ENCODE results near the gene RALGAPA2.

Gene RALGAPA2

DNA sequence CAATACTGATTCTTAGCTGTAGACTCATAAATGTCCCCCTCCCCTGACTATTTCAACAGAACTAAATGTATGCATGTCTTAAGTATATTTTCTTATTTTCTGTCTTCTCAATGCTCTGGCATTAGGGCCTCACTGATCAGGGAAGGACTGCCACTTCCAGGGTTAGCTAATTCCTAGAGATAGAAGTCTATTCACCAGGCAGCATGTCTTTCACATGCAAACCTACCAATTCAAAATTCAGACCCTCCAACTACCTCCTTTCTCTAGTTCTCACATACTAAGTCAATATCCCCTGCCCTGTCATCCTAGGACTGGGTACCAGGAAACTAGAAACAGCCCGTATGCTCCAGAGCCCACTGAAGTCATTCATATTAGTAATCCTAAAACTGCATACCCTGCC, 132.3 kb downstream of the RALGAPA2 start:
- H3K9ac ChIP-seq (ENCODE audit: low read length), result no peak overlapping the region
- no peak overlapping the region for H3K27ac ChIP-seq (ENCODE audit: low read depth, low read length)

DNA sequence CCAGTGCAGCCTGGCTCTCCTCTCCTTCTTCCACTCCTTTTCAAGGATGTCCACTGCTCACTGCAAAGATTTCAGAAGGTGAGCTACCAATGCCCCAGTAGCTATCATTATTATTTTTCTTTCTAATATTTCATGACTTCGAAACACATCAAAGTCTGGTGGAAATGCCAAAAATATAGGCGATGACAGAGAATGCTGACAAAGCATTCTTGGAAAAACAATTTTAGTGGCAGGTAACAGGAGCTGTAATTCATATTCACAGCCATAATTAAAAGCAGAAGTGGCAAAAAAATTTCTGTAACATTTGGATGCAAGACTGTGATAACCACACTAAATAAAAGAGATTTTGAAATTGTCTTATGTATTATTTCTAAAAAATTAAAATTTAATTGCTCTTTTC, 133.6 kb downstream of the RALGAPA2 start:
- Histone ChIP-seq H3K27me3 (ENCODE audit: control insufficient read depth, insufficient read depth, low read length) (no peaks in the 10 kb centered on the region), H3K36me3 (ENCODE audit: control insufficient read depth, insufficient read depth, low read length) (peaks cover 21% of the 10 kb centered on the region), H3K9me3 (ENCODE audit: control insufficient read depth, insufficient read depth, low read depth, low read length) (no peaks in the 10 kb centered on the region), H3K27ac (ENCODE audit: low read depth, low read length) (no peak overlapping the region), H3K4me1 (ENCODE audit: control insufficient read depth, insufficient read depth, low read length) (peaks cover 5% of the 10 kb centered on the region; the same call in 1 of the 2 replicates), H3K9ac (ENCODE audit: low read length) (no peak overlapping the region), H3K4me3 (ENCODE audit: low read depth, low read length) (no peak overlapping the region)

More for the DNA sequence above, 132.3 kb downstream of the RALGAPA2 start:
- no peak overlapping the region for H3K4me3 ChIP-seq (ENCODE audit: low read depth, low read length)
- H3K27me3 ChIP-seq (ENCODE audit: control insufficient read depth, insufficient read depth, low read length), result no peaks in the 10 kb centered on the region
- H3K9me3 ChIP-seq (ENCODE audit: control insufficient read depth, insufficient read depth, low read depth, low read length), result no peaks in the 10 kb centered on the region
- peaks cover 23% of the 10 kb centered on the region for H3K36me3 ChIP-seq (ENCODE audit: control insufficient read depth, insufficient read depth, low read length)
- H3K4me1 ChIP-seq (ENCODE audit: control insufficient read depth, insufficient read depth, low read length), result peaks cover 5% of the 10 kb centered on the region; the same call in 1 of the 2 replicates

DNA sequence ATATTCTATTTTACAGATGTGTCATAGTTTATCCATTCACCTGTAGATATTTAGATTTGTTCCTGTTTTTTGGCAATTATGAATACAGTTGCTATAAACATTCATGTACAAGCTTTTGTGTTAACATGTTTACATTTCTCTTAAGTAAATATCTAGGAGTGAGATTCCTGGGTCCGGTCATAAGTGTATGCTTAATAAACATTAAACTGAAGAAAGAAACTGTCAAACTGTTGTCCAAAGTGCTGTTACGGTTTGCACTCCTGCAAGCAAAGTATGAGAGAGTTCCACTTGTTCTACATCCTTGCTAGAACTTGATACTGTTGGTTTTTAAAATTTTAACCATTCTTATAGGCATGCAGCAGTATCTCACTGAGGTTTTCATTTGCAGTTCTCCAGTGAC, 138.6 kb downstream of the RALGAPA2 start:
- Histone ChIP-seq H3K27ac (ENCODE audit: low read depth, low read length) (no peak overlapping the region), H3K4me1 (ENCODE audit: control insufficient read depth, insufficient read depth, low read length) (no peaks in the 10 kb centered on the region), H3K36me3 (ENCODE audit: control insufficient read depth, insufficient read depth, low read length) (peaks cover 3% of the 10 kb centered on the region; the same call in 1 of the 2 replicates), H3K9ac (ENCODE audit: low read length) (no peak overlapping the region), H3K27me3 (ENCODE audit: control insufficient read depth, insufficient read depth, low read length) (no peaks in the 10 kb centered on the region), H3K4me3 (ENCODE audit: low read depth, low read length) (no peak overlapping the region), H3K9me3 (ENCODE audit: control insufficient read depth, insufficient read depth, low read depth, low read length) (no peaks in the 10 kb centered on the region)

DNA sequence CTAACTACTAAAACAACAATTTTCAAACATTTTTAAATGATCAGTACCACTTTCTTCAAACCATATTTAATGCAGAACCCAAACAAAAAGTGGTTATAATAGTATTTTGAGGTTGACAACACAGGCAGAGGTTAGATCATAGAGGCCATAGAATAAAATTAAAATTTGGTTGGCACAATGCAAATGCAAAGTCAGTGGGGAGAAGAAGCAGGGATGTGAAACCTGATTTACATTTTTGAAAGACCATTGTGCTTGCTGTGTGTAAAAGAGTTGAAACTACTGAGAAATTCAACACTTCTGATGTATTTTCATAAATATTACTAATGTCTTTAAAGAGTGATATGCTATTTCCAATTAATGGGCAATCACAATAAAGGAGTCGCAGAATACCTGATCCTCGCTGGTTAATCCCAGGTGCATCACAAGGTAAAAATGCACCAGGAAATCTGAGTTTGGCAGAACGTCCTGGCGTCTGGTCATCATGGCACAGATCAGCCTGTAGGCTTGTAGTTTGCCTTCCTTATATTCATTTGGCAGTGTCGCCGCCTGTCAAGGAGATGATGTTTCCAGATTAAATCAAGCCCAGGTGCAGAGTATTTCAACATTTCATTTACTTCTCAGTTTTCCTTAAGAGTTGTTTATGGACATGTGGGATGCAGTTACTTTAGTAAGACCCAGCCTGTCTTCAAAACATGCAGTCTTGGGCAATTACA, 141.2 kb downstream of the RALGAPA2 start:
- H3K9me3 ChIP-seq (ENCODE audit: control insufficient read depth, insufficient read depth, low read depth, low read length), result no peaks in the 10 kb centered on the region
- peaks cover 3% of the 10 kb centered on the region; the same call in 1 of the 2 replicates for H3K36me3 ChIP-seq (ENCODE audit: control insufficient read depth, insufficient read depth, low read length)
- H3K4me3 ChIP-seq (ENCODE audit: low read depth, low read length), result no peak overlapping the region
- no peak overlapping the region for H3K27ac ChIP-seq (ENCODE audit: low read depth, low read length)
- no peaks in the 10 kb centered on the region for H3K27me3 ChIP-seq (ENCODE audit: control insufficient read depth, insufficient read depth, low read length)
- no peak overlapping the region for H3K9ac ChIP-seq (ENCODE audit: low read length)
- no peaks in the 10 kb centered on the region for H3K4me1 ChIP-seq (ENCODE audit: control insufficient read depth, insufficient read depth, low read length)

DNA sequence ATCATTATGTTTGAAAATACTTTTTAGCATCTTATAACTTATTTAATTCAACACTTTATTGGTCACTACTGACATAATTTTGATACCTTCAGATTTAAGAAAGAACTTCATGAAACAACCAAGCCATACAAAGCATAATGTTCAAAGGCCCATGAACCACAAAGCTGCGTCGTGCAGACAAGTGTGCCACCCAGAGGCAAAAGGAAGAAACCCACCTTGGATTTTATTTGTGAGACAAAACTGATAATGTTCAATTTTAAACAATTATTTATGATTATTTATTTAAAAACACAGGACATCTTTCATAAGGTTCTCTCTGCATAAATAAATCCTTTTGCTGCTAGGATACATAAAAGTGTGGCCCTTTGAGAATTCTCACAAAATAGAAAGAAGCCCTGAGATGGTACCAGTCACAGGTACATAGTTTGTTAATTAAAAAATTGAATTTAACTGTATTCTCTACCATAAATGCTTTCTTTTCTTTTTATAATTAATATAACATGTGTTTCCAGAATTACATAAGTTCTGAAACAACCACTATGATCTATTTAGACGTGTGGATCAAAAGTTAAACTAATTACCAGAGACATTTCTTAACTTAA, 143.7 kb downstream of the RALGAPA2 start:
- no peaks in the 10 kb centered on the region for H3K27me3 ChIP-seq (ENCODE audit: control insufficient read depth, insufficient read depth, low read length)
- H3K9me3 ChIP-seq (ENCODE audit: control insufficient read depth, insufficient read depth, low read depth, low read length), result no peaks in the 10 kb centered on the region
- H3K36me3 ChIP-seq (ENCODE audit: control insufficient read depth, insufficient read depth, low read length), result no peaks in the 10 kb centered on the region; the same call in 1 of the 2 replicates
- no peak overlapping the region for H3K4me3 ChIP-seq (ENCODE audit: low read depth, low read length)
- no peak overlapping the region for H3K9ac ChIP-seq (ENCODE audit: low read length)
- H3K27ac ChIP-seq (ENCODE audit: low read depth, low read length), result no peak overlapping the region
- H3K4me1 ChIP-seq (ENCODE audit: control insufficient read depth, insufficient read depth, low read length), result no peaks in the 10 kb centered on the region

DNA sequence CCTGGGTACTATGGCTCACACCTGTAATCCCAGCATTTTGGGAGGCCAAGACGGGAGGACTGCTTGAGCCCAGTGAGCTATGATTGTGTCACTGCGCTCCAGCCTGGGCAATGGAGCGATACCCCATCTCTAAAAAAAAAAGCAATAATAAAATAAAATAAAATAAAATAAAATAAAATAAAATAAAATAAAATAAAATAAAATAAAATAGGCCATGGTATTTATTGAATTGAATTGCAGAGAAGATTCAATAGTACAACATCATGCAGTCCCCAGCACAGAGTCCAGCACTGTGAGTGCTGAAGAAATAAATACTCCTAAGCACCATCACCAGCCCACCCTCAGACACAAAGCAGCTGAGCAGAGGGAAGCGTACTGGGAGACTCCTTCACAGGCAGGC, 144.7 kb downstream of the RALGAPA2 start:
- H3K27me3 ChIP-seq (ENCODE audit: control insufficient read depth, insufficient read depth, low read length), result no peaks in the 10 kb centered on the region
- H3K4me1 ChIP-seq (ENCODE audit: control insufficient read depth, insufficient read depth, low read length), result no peaks in the 10 kb centered on the region
- H3K9ac ChIP-seq (ENCODE audit: low read length), result no peak overlapping the region
- no peaks in the 10 kb centered on the region for H3K9me3 ChIP-seq (ENCODE audit: control insufficient read depth, insufficient read depth, low read depth, low read length)
- no peak overlapping the region for H3K27ac ChIP-seq (ENCODE audit: low read depth, low read length)
- no peak overlapping the region for H3K4me3 ChIP-seq (ENCODE audit: low read depth, low read length)
- no peaks in the 10 kb centered on the region; the same call in 1 of the 2 replicates for H3K36me3 ChIP-seq (ENCODE audit: control insufficient read depth, insufficient read depth, low read length)

DNA sequence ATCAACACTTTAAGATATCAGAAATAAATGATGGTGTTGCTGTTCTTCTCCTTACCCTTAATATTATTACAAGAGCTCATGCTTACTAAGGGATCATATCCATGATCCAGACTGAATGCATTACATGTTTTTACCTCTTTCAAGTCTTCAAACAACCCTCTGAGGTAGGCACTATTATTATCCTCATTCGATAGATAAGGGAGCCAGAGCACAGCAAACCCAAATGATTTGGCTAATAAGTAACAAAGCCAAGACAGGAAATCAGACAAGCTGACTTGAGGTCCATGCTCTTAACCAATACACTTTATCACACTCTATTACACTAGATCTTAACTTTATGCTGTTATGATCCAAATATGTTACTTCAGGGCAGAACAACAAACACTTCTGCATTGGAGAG, 145.9 kb downstream of the RALGAPA2 start:
- no peak overlapping the region for H3K9ac ChIP-seq (ENCODE audit: low read length)
- no peaks in the 10 kb centered on the region for H3K9me3 ChIP-seq (ENCODE audit: control insufficient read depth, insufficient read depth, low read depth, low read length)
- no peaks in the 10 kb centered on the region for H3K4me1 ChIP-seq (ENCODE audit: control insufficient read depth, insufficient read depth, low read length)
- H3K36me3 ChIP-seq (ENCODE audit: control insufficient read depth, insufficient read depth, low read length), result no peaks in the 10 kb centered on the region; the same call in 1 of the 2 replicates
- no peak overlapping the region for H3K4me3 ChIP-seq (ENCODE audit: low read depth, low read length)
- H3K27ac ChIP-seq (ENCODE audit: low read depth, low read length), result no peak overlapping the region
- no peaks in the 10 kb centered on the region for H3K27me3 ChIP-seq (ENCODE audit: control insufficient read depth, insufficient read depth, low read length)

DNA sequence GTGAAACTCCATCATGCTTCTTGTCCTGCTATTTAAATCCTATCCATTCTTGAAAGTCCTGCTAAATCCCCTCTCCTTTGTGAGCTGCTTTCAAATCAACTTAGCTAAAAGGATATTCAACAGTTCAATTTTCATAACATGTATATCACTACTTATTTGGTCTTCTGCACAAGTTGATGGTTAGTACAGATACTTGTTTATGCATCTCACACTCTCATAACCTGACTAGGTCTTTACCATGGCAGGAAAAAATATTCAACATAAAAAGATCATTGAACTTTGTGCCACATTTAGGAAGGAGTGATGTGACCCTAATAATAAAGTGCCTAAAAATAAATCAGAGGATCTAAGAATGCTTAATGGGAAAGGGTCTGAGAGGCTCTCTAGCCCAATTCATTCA, 148.2 kb downstream of the RALGAPA2 start:
- H3K27ac ChIP-seq (ENCODE audit: low read depth, low read length), result no peak overlapping the region
- no peak overlapping the region for H3K4me3 ChIP-seq (ENCODE audit: low read depth, low read length)
- H3K4me1 ChIP-seq (ENCODE audit: control insufficient read depth, insufficient read depth, low read length), result no peaks in the 10 kb centered on the region; the same call in 1 of the 2 replicates
- no peaks in the 10 kb centered on the region for H3K9me3 ChIP-seq (ENCODE audit: control insufficient read depth, insufficient read depth, low read depth, low read length)
- H3K9ac ChIP-seq (ENCODE audit: low read length), result no peak overlapping the region
- no peaks in the 10 kb centered on the region for H3K36me3 ChIP-seq (ENCODE audit: control insufficient read depth, insufficient read depth, low read length)
- H3K27me3 ChIP-seq (ENCODE audit: control insufficient read depth, insufficient read depth, low read length), result no peaks in the 10 kb centered on the region

DNA sequence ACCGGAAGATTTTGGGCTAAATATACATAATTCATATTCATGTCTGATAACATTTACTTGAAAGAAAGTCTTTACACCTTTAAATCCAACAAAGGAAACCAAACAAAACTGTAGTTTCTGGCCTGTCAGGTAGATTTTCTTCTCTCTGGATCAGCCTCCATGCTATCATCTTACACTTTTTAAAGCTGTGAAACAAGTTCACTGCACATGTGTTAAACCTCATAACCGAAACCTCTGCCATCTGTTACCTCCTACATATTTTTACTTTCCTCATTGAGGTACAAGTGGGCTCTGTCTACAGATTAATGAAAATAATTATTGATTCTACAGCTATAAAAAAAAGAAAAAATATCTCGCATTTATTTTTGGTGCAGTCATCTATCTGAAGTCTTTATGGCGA, 149.9 kb downstream of the RALGAPA2 start:
- H3K27me3 ChIP-seq (ENCODE audit: control insufficient read depth, insufficient read depth, low read length), result no peaks in the 10 kb centered on the region
- H3K4me1 ChIP-seq (ENCODE audit: control insufficient read depth, insufficient read depth, low read length), result no peaks in the 10 kb centered on the region; the same call in 1 of the 2 replicates
- no peak overlapping the region for H3K27ac ChIP-seq (ENCODE audit: low read depth, low read length)
- H3K4me3 ChIP-seq (ENCODE audit: low read depth, low read length), result no peak overlapping the region
- no peaks in the 10 kb centered on the region for H3K9me3 ChIP-seq (ENCODE audit: control insufficient read depth, insufficient read depth, low read depth, low read length)
- no peaks in the 10 kb centered on the region for H3K36me3 ChIP-seq (ENCODE audit: control insufficient read depth, insufficient read depth, low read length)
- no peak overlapping the region for H3K9ac ChIP-seq (ENCODE audit: low read length)

DNA sequence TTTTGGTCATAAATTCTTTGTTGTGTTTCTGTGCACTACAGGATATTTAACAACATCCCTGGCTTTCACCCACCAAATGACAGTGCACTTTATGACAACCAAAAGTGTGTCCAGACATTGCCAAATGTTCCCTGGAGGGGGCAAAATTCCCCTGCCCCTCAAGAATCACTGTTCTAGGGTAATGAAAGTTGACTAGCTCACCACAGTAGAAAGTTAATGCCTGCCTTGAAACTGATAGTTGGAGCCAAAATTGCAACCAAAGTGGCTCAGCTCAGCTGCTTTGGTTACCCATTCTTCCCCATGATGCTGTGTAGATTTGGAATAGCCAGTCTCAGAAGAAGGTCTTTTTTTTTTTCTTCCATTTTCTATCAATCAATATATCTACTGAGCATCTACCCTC, 150.6 kb downstream of the RALGAPA2 start:
- no peak overlapping the region for H3K4me3 ChIP-seq (ENCODE audit: low read depth, low read length)
- H3K4me1 ChIP-seq (ENCODE audit: control insufficient read depth, insufficient read depth, low read length), result no peaks in the 10 kb centered on the region; the same call in 1 of the 2 replicates
- H3K27ac ChIP-seq (ENCODE audit: low read depth, low read length), result no peak overlapping the region
- no peaks in the 10 kb centered on the region for H3K9me3 ChIP-seq (ENCODE audit: control insufficient read depth, insufficient read depth, low read depth, low read length)
- no peak overlapping the region for H3K9ac ChIP-seq (ENCODE audit: low read length)
- H3K36me3 ChIP-seq (ENCODE audit: control insufficient read depth, insufficient read depth, low read length), result no peaks in the 10 kb centered on the region
- H3K27me3 ChIP-seq (ENCODE audit: control insufficient read depth, insufficient read depth, low read length), result no peaks in the 10 kb centered on the region

DNA sequence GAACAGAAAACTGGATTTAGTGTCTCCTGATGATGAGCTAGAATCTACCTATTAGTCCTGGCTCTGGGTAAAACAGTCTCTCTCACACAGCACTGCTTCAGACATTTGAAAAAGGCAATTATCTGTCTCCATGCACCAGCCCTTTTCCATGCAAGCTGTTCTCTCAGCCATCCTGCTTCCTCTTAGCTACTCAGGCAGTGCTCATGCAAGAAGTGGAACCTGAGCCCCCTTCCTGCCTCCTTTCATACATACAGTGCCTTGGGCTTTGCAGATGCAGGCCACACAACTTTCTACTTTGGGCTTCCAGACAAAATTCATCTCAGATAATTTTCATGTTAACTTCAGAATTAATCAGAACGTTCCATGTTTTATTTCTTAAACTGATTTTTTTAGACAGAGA, 151.3 kb downstream of the RALGAPA2 start:
- no peak overlapping the region for H3K27ac ChIP-seq (ENCODE audit: low read depth, low read length)
- H3K9ac ChIP-seq (ENCODE audit: low read length), result no peak overlapping the region
- no peaks in the 10 kb centered on the region for H3K27me3 ChIP-seq (ENCODE audit: control insufficient read depth, insufficient read depth, low read length)
- no peaks in the 10 kb centered on the region for H3K36me3 ChIP-seq (ENCODE audit: control insufficient read depth, insufficient read depth, low read length)
- H3K4me3 ChIP-seq (ENCODE audit: low read depth, low read length), result no peak overlapping the region
- no peaks in the 10 kb centered on the region for H3K9me3 ChIP-seq (ENCODE audit: control insufficient read depth, insufficient read depth, low read depth, low read length)
- H3K4me1 ChIP-seq (ENCODE audit: control insufficient read depth, insufficient read depth, low read length), result no peaks in the 10 kb centered on the region; the same call in 1 of the 2 replicates
